Mucosa of descending colon (tissue), 3 donors: ENCODE data around the gene CTDSPL. TPM values are rescaled to one million over a fixed set of nuclear protein-coding genes. Genes with fewer than 3 reads are reported as not detected.

Experiments
- ATAC-seq: fragments of 200-7000 bp; cut with Tn5 transposase; one replicate; pipeline ENCODE4 v1.9.1; 2020; ENCODE audit warnings: mild to moderate bottlenecking, moderate library complexity
- DNase-seq, 3 donors: peaks; one replicate each; pipeline ENCODE4 v3.0.0-alpha.2; 2020
- H3K36me3 ChIP-seq: fragments of 200-600 bp; one replicate; pipeline ENCODE4 v1.8.0; 2021; ENCODE audit warnings: low read depth, mild to moderate bottlenecking
- H3K4me1 ChIP-seq: fragments of 200-600 bp; one replicate; pipeline ENCODE4 v1.8.0; 2021; ENCODE audit warnings: low read depth, mild to moderate bottlenecking
- H3K4me3 ChIP-seq: fragments of 200-600 bp; one replicate; pipeline ENCODE4 v1.8.0; 2021; ENCODE audit warnings: mild to moderate bottlenecking
- H3K9me3 ChIP-seq: fragments of 200-600 bp; one replicate; pipeline ENCODE4 v1.8.0; 2021; ENCODE audit warnings: mild to moderate bottlenecking
- intact Hi-C, 2 donors: fragments of 100-400 bp; cut with DNase I in 1 of 2; cut with micrococcal nuclease in 1 of 2; formaldehyde crosslinking; loops; one replicate each; pipeline versions ENCODE4 v1.11.0 to v1.11.1; 2022; cut with DNase I, micrococcal nuclease
- total RNA-seq, 3 donors: library from RNA; stranded (reverse); fragmentation: NEBNext Ultra II Directional in 2 of 3; extraction: Animal tissue kit (Norgen Biotek cat#: 25700) in 2 of 3; gene quantifications; one replicate each; pipeline versions ENCODE4 v1.2.1 to v1.2.4, GENCODE V29; 2021 to 2023
- TF ChIP-seq, protein P1 (sequence below): fragments of 200-600 bp; IDR thresholded peaks from one replicate; pipeline ENCODE4 v1.8.0; 2022; ENCODE audit warnings: antibody characterized with exemption, mild to moderate bottlenecking
- donor health status: DM: no; HTN: no; CAD: no; lungs with moderate emphysema.
- donor health status: DM: no; HTN: no; CAD: no.
- donor health status: DM: no; HTN: yes; CAD: no.

CTDSPL gene
- total RNA-seq, 3 donors from 2014 or later = 59.1 to 89.7 (median 88.1) TPM

DNA sequence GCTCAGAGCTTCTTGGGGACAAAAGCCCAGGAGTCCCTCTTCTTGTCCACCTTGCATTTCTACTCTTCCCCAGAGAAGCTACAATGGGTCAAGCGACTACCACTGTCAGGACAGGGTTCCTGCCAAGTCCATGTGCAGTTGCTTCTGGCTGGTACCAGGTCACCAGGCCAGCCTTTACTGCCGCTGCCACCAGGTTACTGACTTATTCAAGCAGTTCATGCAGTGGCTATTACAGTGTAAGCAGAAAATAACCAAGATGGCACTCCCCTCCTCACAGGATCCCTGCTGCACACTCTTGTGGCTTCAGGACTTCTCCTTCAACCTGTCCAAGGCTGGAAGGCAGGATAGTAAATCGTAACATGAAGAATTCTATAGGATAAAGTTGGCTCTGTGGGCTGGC is 42.1 kb downstream of the CTDSPL start:
- H3K9me3 ChIP-seq = no peaks in the 10 kb centered on the region
- ATAC-seq = no peak
- DNase-seq = no peak
- H3K4me1 ChIP-seq = peaks cover 20% of the 10 kb centered on the region
- H3K36me3 ChIP-seq = no peaks in the 10 kb centered on the region
- H3K4me3 ChIP-seq = no peak overlapping the region
- TF ChIP-seq, protein P1, sequence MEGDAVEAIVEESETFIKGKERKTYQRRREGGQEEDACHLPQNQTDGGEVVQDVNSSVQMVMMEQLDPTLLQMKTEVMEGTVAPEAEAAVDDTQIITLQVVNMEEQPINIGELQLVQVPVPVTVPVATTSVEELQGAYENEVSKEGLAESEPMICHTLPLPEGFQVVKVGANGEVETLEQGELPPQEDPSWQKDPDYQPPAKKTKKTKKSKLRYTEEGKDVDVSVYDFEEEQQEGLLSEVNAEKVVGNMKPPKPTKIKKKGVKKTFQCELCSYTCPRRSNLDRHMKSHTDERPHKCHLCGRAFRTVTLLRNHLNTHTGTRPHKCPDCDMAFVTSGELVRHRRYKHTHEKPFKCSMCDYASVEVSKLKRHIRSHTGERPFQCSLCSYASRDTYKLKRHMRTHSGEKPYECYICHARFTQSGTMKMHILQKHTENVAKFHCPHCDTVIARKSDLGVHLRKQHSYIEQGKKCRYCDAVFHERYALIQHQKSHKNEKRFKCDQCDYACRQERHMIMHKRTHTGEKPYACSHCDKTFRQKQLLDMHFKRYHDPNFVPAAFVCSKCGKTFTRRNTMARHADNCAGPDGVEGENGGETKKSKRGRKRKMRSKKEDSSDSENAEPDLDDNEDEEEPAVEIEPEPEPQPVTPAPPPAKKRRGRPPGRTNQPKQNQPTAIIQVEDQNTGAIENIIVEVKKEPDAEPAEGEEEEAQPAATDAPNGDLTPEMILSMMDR = no peak
- intact Hi-C loops = no loop called here

DNA sequence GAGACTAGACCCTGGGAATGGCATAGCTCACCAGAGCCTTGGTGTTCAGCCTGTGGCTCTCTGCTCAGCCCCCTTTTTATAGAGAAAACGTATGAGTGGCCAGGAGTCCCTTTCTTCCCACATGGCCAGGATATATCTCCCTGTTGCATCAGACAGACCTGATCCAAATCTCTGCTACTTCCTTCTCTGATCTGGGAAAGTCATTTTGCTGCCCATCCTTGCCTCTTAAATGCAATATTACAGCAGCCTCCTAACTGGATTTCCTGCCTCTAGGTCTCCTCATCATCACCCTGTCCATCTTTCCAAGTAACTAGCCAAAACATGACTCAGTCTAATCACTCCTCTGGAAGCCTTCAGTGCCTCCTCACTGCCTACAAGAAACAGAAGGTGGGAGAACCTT is 42.9 kb downstream of the CTDSPL start:
- DNase-seq = no peak
- peaks cover 24% of the 10 kb centered on the region for H3K4me1 ChIP-seq
- no peaks in the 10 kb centered on the region for H3K9me3 ChIP-seq
- TF ChIP-seq, protein P1 = no peak
- no peak for ATAC-seq
- no peaks in the 10 kb centered on the region for H3K36me3 ChIP-seq
- intact Hi-C loops = no loop called here
- H3K4me3 ChIP-seq = no peak overlapping the region

DNA sequence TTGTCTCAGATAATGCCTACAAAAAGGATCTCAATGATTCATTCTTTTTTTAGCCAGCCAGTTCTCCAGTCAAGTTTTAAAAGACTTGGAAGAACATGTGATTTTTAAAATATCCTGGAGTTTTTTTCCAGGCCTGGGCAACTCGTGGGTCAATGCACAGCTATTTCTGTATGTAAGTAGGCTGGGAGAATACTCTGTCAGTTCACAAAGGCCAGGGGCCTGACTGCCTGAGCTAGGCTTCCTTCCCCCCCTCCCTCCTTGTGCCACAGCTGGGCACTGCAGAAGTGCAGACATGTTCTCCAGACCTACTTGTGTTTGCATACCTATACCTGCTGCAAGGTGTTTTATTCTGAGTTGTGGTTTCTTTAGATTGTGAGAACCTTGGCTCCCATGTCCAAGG is 43.7 kb downstream of the CTDSPL start:
- Histone ChIP-seq H3K36me3 (no peaks in the 10 kb centered on the region), H3K9me3 (no peaks in the 10 kb centered on the region), H3K4me3 (no peak overlapping the region), H3K4me1 (peaks cover 24% of the 10 kb centered on the region)
- no peak for ATAC-seq
- no peak for DNase-seq
- intact Hi-C loops = no loop called here
- TF ChIP-seq, protein P1 = no peak

DNA sequence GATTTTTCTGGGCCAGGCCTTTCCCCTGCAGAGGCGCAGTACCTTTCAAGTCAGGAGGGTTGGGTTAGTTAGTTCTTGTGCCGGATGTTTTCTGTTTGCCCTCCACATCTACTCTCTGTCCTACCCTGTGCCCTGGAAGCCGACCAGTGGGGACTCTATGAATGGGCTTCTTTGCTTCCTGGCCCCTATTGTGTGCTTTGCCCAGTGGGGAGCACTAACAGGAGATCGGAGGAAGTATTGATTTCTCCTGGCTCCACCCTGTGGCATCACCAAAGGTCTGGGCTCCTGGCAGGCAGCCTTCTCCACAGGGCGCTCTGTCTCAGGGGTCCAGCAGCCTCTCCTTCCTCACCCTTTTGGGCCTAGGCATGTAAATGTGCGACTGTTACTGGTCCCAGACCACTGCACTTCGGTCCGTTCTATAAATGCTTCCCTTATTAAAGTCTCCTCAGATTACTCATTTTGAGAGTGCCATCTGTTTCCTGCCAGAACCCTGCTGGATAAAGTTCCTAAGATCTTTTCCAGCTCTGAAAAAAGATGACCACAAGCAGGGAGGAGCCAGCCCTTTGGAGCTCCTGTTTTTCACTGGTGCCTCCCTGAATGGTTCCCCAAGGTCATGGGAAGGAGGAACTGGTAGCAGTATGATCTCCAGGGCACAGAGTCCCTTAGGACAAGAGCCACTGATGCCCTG is 44.5 kb downstream of the CTDSPL start:
- TF ChIP-seq, protein P1 = no peak
- intact Hi-C loops = no loop called here
- DNase-seq (no peak), ATAC-seq (peak; percentile 23)
- Histone ChIP-seq H3K4me3 (no peak overlapping the region), H3K4me1 (peaks cover 28% of the 10 kb centered on the region), H3K9me3 (no peaks in the 10 kb centered on the region), H3K36me3 (no peaks in the 10 kb centered on the region)

DNA sequence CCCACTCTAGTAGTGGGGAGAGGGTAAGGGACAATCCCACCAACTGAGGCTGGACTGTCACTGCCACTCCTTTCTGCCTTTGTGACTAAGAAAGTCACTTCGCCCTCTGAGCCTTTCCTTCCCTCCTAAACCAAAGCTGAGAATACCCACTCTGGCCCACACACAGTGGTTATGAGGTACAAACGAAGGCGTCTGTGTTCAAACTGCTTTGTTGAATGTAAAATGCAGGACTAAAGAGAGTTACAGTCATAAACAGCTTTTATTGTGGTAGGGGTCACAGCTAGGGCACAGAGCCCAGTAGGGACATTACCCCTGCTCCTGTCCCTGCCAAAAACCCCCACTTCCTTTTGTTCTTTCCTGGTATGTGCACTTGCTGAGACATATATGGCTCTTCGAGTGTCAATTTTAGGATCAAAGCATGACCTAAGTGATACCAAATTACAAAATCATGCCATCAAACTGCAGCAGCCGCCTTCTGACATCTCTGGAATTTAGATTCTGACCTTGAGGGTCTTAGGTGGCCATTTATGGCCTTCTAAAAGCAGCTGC is 45.1 kb downstream of the CTDSPL start:
- TF ChIP-seq, protein P1 = no peak
- intact Hi-C loops = no loop called here
- Histone ChIP-seq H3K9me3 (no peaks in the 10 kb centered on the region), H3K4me3 (no peak overlapping the region), H3K4me1 (peaks cover 34% of the 10 kb centered on the region), H3K36me3 (no peaks in the 10 kb centered on the region)
- no peak for ATAC-seq
- DNase-seq = no peak
